AG09319 (cell line): ENCODE measurements around the gene HSPD1.
"Not testable (repeated sequence)": the region's sequence is repeated elsewhere in the genome, so short reads cannot be mapped to it uniquely, and the experiment has no call there.

ENCODE experiments used
- DNase-seq: peaks from one replicate; pipeline ENCODE4 v3.0.0-alpha.2; 2010; ENCODE audit warnings: low read depth; ENCODE audit errors: extremely low read depth
- TF ChIP-seq, protein P1 (sequence below): IDR thresholded peaks from 2 replicates; pipeline ENCODE4 v1.5.1; 2011; ENCODE audit warnings: low read depth, mild to moderate bottlenecking, inconsistent platforms, low read length, moderate library complexity

HSPD1 gene

DNA sequence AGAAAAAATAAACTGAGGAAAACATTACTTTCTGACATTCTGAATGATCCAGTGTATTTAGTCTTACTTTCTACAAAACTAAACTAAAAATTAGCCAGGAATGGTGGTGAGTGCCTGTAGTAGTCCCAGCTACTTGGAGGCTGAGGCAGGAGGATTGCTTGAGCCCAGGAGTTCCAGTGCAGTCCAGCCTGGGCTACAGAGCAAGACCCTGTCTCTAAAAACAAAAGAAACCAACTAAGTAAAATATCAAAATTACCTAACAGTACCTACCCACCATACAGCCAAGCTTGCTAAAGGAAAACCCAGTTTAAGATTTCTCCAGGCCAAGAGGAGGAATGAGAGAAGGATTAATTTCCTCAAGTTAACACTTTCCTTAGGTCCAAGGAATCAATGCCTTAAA lies 2.9 kb downstream of the HSPD1 start:
- DNase-seq, result no peak
- TF ChIP-seq, protein P1, sequence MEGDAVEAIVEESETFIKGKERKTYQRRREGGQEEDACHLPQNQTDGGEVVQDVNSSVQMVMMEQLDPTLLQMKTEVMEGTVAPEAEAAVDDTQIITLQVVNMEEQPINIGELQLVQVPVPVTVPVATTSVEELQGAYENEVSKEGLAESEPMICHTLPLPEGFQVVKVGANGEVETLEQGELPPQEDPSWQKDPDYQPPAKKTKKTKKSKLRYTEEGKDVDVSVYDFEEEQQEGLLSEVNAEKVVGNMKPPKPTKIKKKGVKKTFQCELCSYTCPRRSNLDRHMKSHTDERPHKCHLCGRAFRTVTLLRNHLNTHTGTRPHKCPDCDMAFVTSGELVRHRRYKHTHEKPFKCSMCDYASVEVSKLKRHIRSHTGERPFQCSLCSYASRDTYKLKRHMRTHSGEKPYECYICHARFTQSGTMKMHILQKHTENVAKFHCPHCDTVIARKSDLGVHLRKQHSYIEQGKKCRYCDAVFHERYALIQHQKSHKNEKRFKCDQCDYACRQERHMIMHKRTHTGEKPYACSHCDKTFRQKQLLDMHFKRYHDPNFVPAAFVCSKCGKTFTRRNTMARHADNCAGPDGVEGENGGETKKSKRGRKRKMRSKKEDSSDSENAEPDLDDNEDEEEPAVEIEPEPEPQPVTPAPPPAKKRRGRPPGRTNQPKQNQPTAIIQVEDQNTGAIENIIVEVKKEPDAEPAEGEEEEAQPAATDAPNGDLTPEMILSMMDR, result no peak

- DNase-seq, result no peak
Observed at GRCh38 chr2:197495433-197496134, 4.1 kb downstream of the HSPD1 start.

DNA sequence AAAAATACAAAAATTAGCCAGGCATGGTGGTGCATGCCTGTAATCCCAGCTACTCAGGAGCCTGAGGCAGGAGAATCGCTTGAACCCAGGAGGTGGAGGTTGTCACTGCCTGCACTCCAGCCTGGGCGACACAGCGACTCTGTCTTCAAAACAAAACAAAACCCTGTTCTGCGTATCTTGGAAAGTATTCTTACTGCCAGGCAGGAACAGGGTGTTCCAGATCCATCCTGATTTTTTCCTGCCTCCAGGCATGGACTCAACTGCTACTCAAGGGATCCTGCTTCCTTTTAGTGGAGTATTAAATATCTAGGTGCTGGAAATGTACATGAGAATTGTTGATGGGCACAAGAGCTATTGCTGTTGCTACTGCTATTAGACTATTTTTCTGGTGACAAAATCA lies 12.3 kb downstream of the HSPD1 start:
- TF ChIP-seq, protein P1, result no peak
- DNase-seq, result no peak

More at GRCh38 chr2:197495433-197496134, 4.1 kb downstream of the HSPD1 start:
- TF ChIP-seq, protein P1, result no peak

- TF ChIP-seq, protein P1, result no peak
- no peak for DNase-seq
Observed at GRCh38 chr2:197486175-197486574, 13.5 kb downstream of the HSPD1 start.

GRCh38 chr2:197484248-197484647 lies 15.4 kb downstream of the HSPD1 start:
- not testable (repeated sequence) for DNase-seq

GRCh38 chr2:197480165-197481036 lies 19.2 kb downstream of the HSPD1 start:
- no peak for DNase-seq
- TF ChIP-seq, protein P1, result no peak

GRCh38 chr2:197477797-197478196 lies 21.8 kb downstream of the HSPD1 start:
- no peak for DNase-seq

More at GRCh38 chr2:197477797-197478196, 21.8 kb downstream of the HSPD1 start:
- TF ChIP-seq, protein P1, result no peak
